ENCODE measurements around the gene HAGH. TPM values are rescaled to one million over a fixed set of nuclear protein-coding genes. Genes with fewer than 3 reads are reported as not detected.

HAGH gene
- total RNA-seq, 1 experiment from 2014 or later: 36.0 TPM

GRCh38 chr16:1772908-1773702, 53.5 kb downstream of the HAGH start, which contains the start of gene MRPS34 (continued):
- no peak for TF ChIP-seq ZNF425 (CRISPR knock-in tag; conservative IDR thresholded peaks at IDR 0.05)
- no peak for TF ChIP-seq JAZF1 (CRISPR knock-in tag; IDR thresholded peaks at IDR 0.05)
- TF ChIP-seq ZNF396 (CRISPR knock-in tag; IDR thresholded peaks at IDR 0.05; ENCODE audit: borderline replicate concordance): no peak
- peak; percentile 74 for TF ChIP-seq CTCF (IDR thresholded peaks at IDR 0.05)
- no peak for TF ChIP-seq ZSCAN18 (CRISPR knock-in tag; IDR thresholded peaks at IDR 0.05)
- TF ChIP-seq FOXP1 (CRISPR knock-in tag; IDR thresholded peaks at IDR 0.05; ENCODE audit: borderline replicate concordance): peak; percentile 79
- TF ChIP-seq TP53 (CRISPR knock-in tag; IDR thresholded peaks at IDR 0.05): no peak
- no peak for TF ChIP-seq GRHL2 (CRISPR knock-in tag; IDR thresholded peaks at IDR 0.05; ENCODE audit: insufficient replicate concordance, severe bottlenecking)
- peak; percentile 87 for TF ChIP-seq ZNF423 (CRISPR knock-in tag; IDR thresholded peaks at IDR 0.05)
- peak; percentile 33; the same call in 1 of the 2 replicates for TF ChIP-seq CREM (CRISPR knock-in tag; IDR thresholded peaks at IDR 0.05)
- no peak for TF ChIP-seq AR (CRISPR knock-in tag; IDR thresholded peaks at IDR 0.05)
- no peak for TF ChIP-seq SOX15 (CRISPR knock-in tag; IDR thresholded peaks at IDR 0.05)
- TF ChIP-seq NR2C2 (CRISPR knock-in tag; IDR thresholded peaks at IDR 0.05): no peak
- TF ChIP-seq ZNF416 (CRISPR knock-in tag; IDR thresholded peaks at IDR 0.05): no peak
- TF ChIP-seq ZNF671 (CRISPR knock-in tag; IDR thresholded peaks at IDR 0.05): no peak
- TF ChIP-seq NR1H2 (CRISPR knock-in tag; IDR thresholded peaks at IDR 0.05): no peak
- peak; percentile 68; the same call in 1 of the 2 replicates for TF ChIP-seq E2F5 (CRISPR knock-in tag; IDR thresholded peaks at IDR 0.05)
- peak; percentile 78 for TF ChIP-seq TEAD1 (CRISPR knock-in tag; IDR thresholded peaks at IDR 0.05)
- peak; percentile 20; the same call in 1 of the 2 replicates for TF ChIP-seq ZNF263 (CRISPR knock-in tag; IDR thresholded peaks at IDR 0.05; ENCODE audit: low read depth)
- TF ChIP-seq FOXJ3 (CRISPR knock-in tag; IDR thresholded peaks at IDR 0.05; ENCODE audit: borderline replicate concordance): no peak
- peak; percentile 88; the same call in 1 of the 2 replicates for TF ChIP-seq CBFB (CRISPR knock-in tag; IDR thresholded peaks at IDR 0.05; ENCODE audit: low read depth)
- no peak for TF ChIP-seq NFATC4 (CRISPR knock-in tag; IDR thresholded peaks at IDR 0.05)
- TF ChIP-seq ZMAT4 (CRISPR knock-in tag; IDR thresholded peaks at IDR 0.05): no peak
- no peak for TF ChIP-seq EMX1 (CRISPR knock-in tag; IDR thresholded peaks at IDR 0.05)
- TF ChIP-seq CDX4 (CRISPR knock-in tag; IDR thresholded peaks at IDR 0.05; ENCODE audit: borderline replicate concordance): no peak
- peak; percentile 84 for TF ChIP-seq ZNF232 (CRISPR knock-in tag; IDR thresholded peaks at IDR 0.05)
- TF ChIP-seq SP1 (CRISPR knock-in tag; conservative IDR thresholded peaks at IDR 0.05): peak; percentile 75
- no peak for TF ChIP-seq GTF2I (CRISPR knock-in tag; conservative IDR thresholded peaks at IDR 0.05)

Data from WTC11 (cell line).